Measurements from ENCODE around the gene ARHGAP21. TPM values are rescaled to one million over a fixed set of nuclear protein-coding genes. Genes with fewer than 3 reads are reported as not detected.

The ARHGAP21 gene
- total RNA-seq, 4 donors from 2014 or later, result 104 to 128 (median 114) TPM

DNA sequence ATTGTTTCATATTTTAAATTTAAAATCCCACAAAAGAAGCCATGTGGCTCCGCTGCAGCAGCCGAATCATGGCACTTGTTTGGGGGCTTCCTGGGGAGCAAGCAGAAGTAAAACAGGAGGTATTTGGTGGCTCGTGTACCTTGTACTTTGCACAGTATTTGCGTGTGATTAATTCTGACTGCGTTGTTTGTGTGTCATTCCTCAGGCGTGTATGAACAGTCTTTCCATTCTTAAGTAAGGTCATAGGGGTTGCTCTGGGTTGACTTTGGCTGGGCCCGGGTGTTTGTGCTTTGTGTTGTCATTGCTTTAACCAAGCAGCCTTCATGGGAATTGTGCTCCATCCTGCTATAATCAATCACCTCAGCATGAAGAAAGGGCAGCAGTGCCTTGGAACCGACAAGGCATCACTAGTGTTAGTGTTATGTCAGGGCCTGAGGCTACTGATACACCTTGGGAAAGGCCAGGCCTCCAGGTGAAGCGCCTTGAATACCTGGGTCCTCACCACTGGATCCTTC, 182.4 kb downstream of the ARHGAP21 start:
- DNase-seq (ENCODE audit: low spot score), result no peak
- no peak for ATAC-seq (ENCODE audit: low FRiP score)
- TF ChIP-seq, protein P1, sequence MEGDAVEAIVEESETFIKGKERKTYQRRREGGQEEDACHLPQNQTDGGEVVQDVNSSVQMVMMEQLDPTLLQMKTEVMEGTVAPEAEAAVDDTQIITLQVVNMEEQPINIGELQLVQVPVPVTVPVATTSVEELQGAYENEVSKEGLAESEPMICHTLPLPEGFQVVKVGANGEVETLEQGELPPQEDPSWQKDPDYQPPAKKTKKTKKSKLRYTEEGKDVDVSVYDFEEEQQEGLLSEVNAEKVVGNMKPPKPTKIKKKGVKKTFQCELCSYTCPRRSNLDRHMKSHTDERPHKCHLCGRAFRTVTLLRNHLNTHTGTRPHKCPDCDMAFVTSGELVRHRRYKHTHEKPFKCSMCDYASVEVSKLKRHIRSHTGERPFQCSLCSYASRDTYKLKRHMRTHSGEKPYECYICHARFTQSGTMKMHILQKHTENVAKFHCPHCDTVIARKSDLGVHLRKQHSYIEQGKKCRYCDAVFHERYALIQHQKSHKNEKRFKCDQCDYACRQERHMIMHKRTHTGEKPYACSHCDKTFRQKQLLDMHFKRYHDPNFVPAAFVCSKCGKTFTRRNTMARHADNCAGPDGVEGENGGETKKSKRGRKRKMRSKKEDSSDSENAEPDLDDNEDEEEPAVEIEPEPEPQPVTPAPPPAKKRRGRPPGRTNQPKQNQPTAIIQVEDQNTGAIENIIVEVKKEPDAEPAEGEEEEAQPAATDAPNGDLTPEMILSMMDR (IDR thresholded peaks at IDR 0.05), result no peak

DNA sequence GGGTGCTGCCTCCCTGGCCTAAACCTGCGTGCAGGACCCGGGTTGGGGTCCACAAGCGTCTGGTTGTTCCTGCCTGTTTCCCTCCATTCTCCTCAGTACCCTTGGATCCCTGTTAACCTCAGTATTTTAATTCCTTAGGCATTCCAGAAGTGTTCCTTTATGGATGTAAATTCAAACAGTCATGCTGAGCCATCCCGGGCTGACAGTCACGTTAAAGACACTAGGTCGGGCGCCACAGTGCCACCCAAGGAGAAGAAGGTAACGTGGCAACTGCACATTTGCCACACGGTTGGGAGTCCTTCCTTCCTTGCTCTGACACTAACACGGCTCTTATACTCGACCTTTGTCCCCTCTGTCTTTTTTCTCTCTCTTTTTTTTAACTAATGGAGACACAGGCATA, 187.1 kb downstream of the ARHGAP21 start:
- DNase-seq (ENCODE audit: low spot score) (no peak), ATAC-seq (ENCODE audit: low FRiP score) (no peak)
- TF ChIP-seq, protein P1 (IDR thresholded peaks at IDR 0.05), result no peak

DNA sequence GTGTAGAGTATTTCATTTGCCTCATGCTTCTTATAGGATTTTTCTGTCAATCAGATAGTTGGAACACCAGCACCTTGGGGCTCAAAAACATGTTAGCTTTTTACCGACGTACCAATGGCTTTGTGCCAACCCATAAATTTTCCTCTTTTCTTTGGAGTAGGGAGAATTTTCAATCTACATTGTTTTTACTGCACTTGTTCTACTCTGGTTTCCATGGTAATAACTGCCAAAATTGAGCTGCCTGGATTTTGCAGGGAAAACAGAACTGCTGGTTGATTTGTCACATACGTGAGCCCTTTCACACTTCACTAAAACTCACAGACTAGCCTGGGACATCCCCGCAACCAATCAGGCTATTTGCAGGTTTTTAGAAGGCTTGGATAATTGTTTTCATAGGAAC, 189.7 kb downstream of the ARHGAP21 start:
- ATAC-seq (ENCODE audit: low FRiP score) (no peak), DNase-seq (ENCODE audit: low spot score) (no peak)
- TF ChIP-seq, protein P1 (IDR thresholded peaks at IDR 0.05), result no peak

Small RNA genes within 50 kb of the gene (small RNA-seq; reads per million reads assigned to genes)
- not detected for gene RNA5SP305

Other genes with a start within 250 kb of the ARHGAP21 start
- 1 to 10 TPM; 1.4 to 5.4 (median 2.5) TPM for gene PRTFDC1, start 228.7 kb upstream of the ARHGAP21 start, total RNA-seq

Measured in omental fat pad (tissue), 4 donors.